ENCODE results near the gene MYO18B.
A peak's percentile ranks its signal among the peaks of the same experiment; 100 is the strongest.

MYO18B gene

GRCh38 chr22:25729016-25729995 lies 12.7 kb upstream of the MYO18B start:
- FAIRE-seq = no peak
- no peak for TF ChIP-seq POLR2A (IDR thresholded peaks at IDR 0.05; ENCODE audit: low read depth, low read length)
- no peak for DNase-seq (ENCODE audit: insufficient read length, low spot score)

GRCh38 chr22:25735650-25736049 lies 6.3 kb upstream of the MYO18B start:
- no peak for TF ChIP-seq POLR2A (IDR thresholded peaks at IDR 0.05; ENCODE audit: low read depth, low read length)
- DNase-seq (ENCODE audit: insufficient read length, low spot score) (no peak), FAIRE-seq (no peak)

DNA sequence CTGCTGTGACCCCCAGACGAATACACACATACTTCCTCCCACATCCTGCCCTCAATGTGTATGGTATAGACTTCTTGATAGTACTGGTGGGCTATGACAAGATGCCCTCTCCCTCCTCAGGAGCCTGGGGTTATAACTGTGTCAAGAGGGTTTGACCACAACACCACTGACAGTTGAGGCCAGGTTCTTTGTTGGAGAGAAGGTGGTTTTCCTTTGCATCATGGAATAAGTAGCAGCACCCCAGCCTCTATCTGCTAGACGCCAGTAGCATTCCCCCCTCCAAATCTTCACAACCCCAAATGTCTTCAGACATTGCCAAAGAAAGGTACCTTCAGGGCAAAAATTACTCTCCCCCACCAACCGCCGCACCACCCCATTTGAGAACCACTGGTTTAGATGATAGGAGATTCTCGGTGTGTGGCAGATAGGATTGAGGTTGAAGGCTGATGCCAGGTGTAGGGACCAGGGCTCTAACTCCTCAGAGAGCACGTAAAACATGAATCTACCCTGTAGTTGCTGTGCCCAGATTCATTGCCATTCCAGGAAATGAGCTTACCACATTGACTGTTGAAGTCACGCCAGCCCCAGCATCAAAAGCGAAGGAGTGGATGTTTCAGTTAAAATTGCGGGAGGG lies 5.5 kb upstream of the MYO18B start:
- no peak for TF ChIP-seq POLR2A (IDR thresholded peaks at IDR 0.05; ENCODE audit: low read depth, low read length)
- FAIRE-seq (no peak), DNase-seq (ENCODE audit: insufficient read length, low spot score) (no peak)

- no peak for TF ChIP-seq POLR2A (IDR thresholded peaks at IDR 0.05; ENCODE audit: low read depth, low read length)
- FAIRE-seq (no peak), DNase-seq (ENCODE audit: insufficient read length, low spot score) (no peak)
Observed at GRCh38 chr22:25739659-25740344, 2.2 kb upstream of the MYO18B start.

GRCh38 chr22:25742918-25743708 lies 1.1 kb downstream of the MYO18B start:
- DNase-seq (ENCODE audit: insufficient read length, low spot score) = no peak
- TF ChIP-seq POLR2A (IDR thresholded peaks at IDR 0.05; ENCODE audit: low read depth, low read length) = no peak
- FAIRE-seq = no peak

DNA sequence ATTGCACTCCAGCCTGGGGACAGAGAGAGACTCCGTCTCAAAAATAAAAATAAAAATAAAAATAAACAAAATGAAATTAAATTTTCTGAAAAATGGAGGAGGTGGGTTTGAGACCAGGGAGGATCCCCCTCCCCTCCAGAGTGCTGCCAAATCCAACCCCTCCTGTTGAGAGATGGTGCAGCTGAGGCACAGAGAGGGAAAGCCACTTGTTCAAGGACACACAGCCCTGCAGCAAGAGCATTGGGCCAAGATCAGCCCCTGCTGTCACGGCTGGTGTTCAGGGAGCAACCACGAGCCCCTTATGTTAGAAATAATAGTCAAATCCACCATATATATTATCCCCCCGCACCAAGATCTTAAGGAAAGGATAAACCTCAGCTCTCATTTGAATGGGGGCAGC lies 2.7 kb downstream of the MYO18B start:
- no peak for TF ChIP-seq POLR2A (IDR thresholded peaks at IDR 0.05; ENCODE audit: low read depth, low read length)
- DNase-seq (ENCODE audit: insufficient read length, low spot score) (no peak), FAIRE-seq (no peak)

DNA sequence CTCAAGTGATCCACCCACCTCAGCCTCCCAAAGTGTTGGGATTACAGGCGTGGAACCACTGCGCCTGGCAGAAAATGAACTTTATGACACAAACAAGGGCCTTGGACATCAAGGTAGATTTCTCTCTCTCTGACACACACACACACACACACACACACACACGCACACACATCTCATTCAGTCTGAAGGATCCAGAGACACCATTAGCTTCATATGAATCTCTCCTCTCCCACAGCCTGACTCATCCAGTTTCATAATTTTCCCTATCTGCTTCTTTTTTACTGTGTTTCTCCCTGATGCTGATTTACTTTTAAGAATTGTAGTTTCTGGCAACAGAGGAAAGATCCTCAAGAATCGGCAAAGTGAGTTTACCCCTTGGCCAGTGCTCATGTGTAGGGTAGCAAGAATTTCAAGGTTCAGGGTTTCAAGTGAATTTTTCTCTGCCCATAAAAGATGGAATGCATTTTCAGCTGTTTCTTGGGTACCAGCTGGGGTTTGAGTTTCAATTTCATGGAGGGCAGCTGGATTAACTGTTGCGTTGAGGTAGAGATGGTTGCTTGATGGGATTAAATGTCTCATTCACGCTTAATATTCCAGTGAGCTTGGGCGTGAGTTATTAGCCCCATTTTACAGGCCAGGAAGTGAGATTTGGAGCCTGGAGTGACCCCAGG lies 3.5 kb downstream of the MYO18B start:
- DNase-seq (ENCODE audit: insufficient read length, low spot score) = peak; percentile 30
- no peak for TF ChIP-seq POLR2A (IDR thresholded peaks at IDR 0.05; ENCODE audit: low read depth, low read length)
- no peak for FAIRE-seq

DNA sequence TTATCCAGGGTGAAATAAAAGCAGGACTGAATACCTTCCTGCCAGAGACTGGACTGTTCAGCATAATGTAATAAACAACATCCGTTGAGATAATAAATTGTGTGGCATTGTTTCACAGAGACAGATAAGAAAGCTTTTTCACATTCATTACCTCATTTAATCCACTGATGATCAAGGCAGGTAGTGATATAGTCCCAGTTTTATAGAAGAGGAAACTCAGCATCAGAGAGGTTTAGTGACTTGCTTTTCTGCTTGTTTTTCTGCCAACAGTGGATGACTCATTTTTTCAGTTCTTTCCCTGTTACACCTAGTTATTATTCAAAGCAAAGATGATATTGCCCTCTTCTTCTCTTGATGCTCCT lies 4.0 kb downstream of the MYO18B start:
- FAIRE-seq (no peak), DNase-seq (ENCODE audit: insufficient read length, low spot score) (no peak)
- TF ChIP-seq POLR2A (IDR thresholded peaks at IDR 0.05; ENCODE audit: low read depth, low read length) = no peak

GRCh38 chr22:25747245-25747944 lies 5.4 kb downstream of the MYO18B start:
- FAIRE-seq (peak; percentile 82), DNase-seq (ENCODE audit: insufficient read length, low spot score) (peak; percentile 78)
- TF ChIP-seq POLR2A (IDR thresholded peaks at IDR 0.05; ENCODE audit: low read depth, low read length) = no peak

DNA sequence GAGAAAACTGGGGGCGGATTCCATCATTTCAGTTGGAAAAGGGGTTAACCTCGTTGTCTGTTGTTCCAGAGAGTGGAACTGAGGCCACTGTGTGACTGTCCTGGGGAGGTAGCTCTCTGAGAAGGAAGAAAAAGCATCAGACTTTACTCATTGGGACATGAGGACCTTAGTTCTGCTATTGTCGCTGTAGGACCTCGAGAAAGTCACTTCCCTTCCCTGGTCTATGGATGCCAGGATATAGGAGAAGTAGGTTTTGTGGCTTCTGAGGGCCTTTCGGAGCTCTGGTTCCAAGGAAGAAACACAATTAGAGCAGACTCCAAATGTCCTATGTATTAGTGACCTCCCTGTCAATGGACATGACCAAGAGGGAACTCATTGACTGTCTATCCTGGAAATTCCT lies 6.2 kb downstream of the MYO18B start:
- no peak for DNase-seq (ENCODE audit: insufficient read length, low spot score)
- no peak for TF ChIP-seq POLR2A (IDR thresholded peaks at IDR 0.05; ENCODE audit: low read depth, low read length)
- FAIRE-seq = no peak

GRCh38 chr22:25748704-25749103 lies 6.7 kb downstream of the MYO18B start:
- FAIRE-seq (no peak), DNase-seq (ENCODE audit: insufficient read length, low spot score) (no peak)
- TF ChIP-seq POLR2A (IDR thresholded peaks at IDR 0.05; ENCODE audit: low read depth, low read length) = no peak

DNA sequence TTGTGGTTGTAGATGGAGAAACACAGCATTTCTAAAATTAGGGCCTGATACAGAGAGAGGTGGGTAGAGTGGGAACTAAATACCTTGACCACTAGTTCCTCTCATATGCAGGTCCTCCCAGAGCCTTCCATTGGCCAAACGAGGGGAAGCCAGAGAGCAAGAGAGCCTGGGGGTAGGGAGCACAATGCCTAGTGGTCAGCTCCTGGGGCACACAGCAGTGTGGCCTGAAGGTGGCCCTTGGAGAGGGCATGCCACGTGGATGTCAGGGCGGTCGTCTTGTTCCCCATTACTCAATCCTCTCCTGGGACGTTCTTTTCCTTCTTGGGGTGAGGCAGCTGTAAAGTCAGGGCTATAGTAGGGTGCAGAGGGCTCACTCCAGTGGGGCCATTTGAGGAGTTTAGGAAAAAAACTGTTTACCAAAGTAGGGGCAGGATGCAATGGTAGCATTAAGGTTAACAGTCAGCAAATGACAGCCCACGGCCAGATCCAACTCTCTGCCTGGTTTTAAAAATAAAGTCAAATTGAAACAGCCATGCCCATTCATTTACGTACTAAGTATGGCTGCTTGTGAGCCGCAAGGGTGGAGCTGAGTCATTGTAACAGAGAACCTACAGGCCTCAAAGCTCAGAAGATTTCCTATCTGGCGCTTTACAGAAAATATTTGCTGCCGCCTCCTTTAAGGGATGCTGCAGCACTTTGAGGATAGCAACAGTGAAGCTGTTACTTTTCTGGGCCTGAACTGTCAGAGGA lies 7.6 kb downstream of the MYO18B start:
- FAIRE-seq (no peak), DNase-seq (ENCODE audit: insufficient read length, low spot score) (no peak)
- TF ChIP-seq POLR2A (IDR thresholded peaks at IDR 0.05; ENCODE audit: low read depth, low read length) = no peak
